ENCODE measurements around the gene RPN1.

RPN1 gene

GRCh38 chr3:128605091-128606046, 45.2 kb downstream of the RPN1 start:
- peaks cover 53 to 62% of the 10 kb centered on the region in 2 experiments for H3K4me1 ChIP-seq (ENCODE audit: control insufficient read depth in 1 of 2, insufficient read depth in 1 of 2, low read depth in 1 of 2, low read length in 1 of 2)
- TF ChIP-seq, protein P1, sequence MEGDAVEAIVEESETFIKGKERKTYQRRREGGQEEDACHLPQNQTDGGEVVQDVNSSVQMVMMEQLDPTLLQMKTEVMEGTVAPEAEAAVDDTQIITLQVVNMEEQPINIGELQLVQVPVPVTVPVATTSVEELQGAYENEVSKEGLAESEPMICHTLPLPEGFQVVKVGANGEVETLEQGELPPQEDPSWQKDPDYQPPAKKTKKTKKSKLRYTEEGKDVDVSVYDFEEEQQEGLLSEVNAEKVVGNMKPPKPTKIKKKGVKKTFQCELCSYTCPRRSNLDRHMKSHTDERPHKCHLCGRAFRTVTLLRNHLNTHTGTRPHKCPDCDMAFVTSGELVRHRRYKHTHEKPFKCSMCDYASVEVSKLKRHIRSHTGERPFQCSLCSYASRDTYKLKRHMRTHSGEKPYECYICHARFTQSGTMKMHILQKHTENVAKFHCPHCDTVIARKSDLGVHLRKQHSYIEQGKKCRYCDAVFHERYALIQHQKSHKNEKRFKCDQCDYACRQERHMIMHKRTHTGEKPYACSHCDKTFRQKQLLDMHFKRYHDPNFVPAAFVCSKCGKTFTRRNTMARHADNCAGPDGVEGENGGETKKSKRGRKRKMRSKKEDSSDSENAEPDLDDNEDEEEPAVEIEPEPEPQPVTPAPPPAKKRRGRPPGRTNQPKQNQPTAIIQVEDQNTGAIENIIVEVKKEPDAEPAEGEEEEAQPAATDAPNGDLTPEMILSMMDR (IDR thresholded peaks at IDR 0.05), result no peak
- H3K27me3 ChIP-seq, result no peaks in the 10 kb centered on the region

DNA sequence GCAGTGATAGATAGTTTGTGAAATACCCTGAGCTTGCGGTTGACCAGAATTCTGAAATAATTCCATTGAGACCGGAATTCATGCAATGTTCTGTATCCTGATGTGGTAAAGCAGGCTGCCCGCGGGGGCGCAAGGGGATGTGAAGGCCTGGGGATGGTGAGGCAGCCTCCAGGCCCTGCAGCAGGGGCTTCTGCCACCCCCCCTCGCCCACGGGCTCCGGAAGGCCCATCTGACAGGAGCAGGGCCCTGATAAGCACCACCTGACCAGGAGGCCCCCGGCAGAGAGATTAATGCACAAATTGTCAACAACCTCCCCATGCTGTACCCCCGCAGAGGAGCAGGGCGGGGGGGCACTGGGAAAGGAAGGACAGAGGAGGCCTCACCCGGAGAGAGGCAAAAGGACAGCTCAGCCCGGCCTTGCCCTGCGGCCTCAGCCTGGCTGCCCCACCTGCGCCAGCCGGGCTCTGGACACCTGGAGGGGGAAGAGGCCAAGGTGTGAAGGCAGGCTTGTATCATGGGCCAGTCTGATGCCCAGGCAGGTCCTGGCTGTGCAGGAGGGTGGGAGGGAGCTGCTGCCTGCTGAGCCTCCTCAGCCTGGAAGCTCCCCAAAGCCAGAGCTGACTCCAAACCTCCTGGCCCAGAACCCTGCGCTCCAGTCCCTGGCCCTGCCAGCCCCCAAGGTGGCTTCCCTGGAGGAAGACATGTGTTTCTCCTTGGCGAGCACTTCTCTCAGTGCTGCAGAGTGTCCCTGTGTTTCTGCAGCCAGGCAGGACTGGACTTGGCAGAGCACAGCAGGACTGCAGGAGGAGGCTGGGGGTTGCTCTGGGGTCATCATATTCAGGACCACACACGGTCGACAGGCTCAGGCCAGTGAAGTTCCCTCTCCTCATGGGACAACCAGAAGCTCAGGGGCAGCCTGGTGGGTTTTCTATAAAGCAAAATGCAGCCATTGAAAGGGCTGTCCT, 46.5 kb downstream of the RPN1 start:
- H3K36me3 ChIP-seq, result no peaks in the 10 kb centered on the region
- peaks cover 62 to 74% of the 10 kb centered on the region in 2 experiments for H3K4me1 ChIP-seq (ENCODE audit: control insufficient read depth in 1 of 2, insufficient read depth in 1 of 2, low read depth in 1 of 2, low read length in 1 of 2)

More at GRCh38 chr3:128605091-128606046, 45.2 kb downstream of the RPN1 start:
- H3K9me3 ChIP-seq, result no peaks in the 10 kb centered on the region
- no peaks in the 10 kb centered on the region for H3K36me3 ChIP-seq
- H3K27ac ChIP-seq, result peak overlapping the region; percentile 72
- peak overlapping the region in 1 of 2 experiments; percentile 58 for H3K4me3 ChIP-seq (ENCODE audit: low read depth in 1 of 2, low read length in 1 of 2)

DNA sequence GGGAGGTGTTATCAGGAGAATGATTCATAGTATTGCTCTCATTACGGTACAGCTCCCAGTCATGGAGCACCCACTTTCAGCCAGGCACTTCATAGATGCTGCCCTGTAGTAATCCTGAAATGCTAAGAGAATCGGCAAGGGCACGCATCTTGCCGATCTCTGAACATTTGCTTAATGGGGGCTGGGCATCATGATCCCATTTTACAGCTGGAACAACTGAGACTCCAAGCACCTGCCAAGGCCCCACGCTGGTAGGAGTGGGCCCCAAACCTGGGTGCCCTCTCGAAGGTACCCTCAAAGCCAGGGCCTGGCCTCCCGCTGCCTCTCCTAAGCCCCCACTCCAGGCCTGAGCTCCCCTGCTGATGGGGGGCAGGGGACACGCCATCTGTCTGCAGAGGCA, 47.3 kb downstream of the RPN1 start:
- Histone ChIP-seq H3K27ac (peak overlapping the region; percentile 72), H3K4me3 (ENCODE audit: low read depth in 1 of 2, low read length in 1 of 2) (peak overlapping the region in 1 of 2 experiments; percentile 58), H3K36me3 (no peaks in the 10 kb centered on the region), H3K4me1 (ENCODE audit: control insufficient read depth in 1 of 2, insufficient read depth in 1 of 2, low read depth in 1 of 2, low read length in 1 of 2) (peaks cover 67 to 78% of the 10 kb centered on the region in 2 experiments), H3K27me3 (no peaks in the 10 kb centered on the region), H3K9me3 (no peaks in the 10 kb centered on the region)
- TF ChIP-seq, protein P1 (IDR thresholded peaks at IDR 0.05), result no peak

More for the DNA sequence above, 46.5 kb downstream of the RPN1 start:
- peak overlapping the region; percentile 72 for H3K27ac ChIP-seq
- TF ChIP-seq, protein P1 (IDR thresholded peaks at IDR 0.05), result no peak
- H3K4me3 ChIP-seq (ENCODE audit: low read depth in 1 of 2, low read length in 1 of 2), result peak overlapping the region; percentile 38 to 58
- no peaks in the 10 kb centered on the region for H3K9me3 ChIP-seq
- H3K27me3 ChIP-seq, result no peaks in the 10 kb centered on the region

GRCh38 chr3:128598884-128599664, 51.5 kb downstream of the RPN1 start:
- Histone ChIP-seq H3K27ac (peak overlapping the region; percentile 62), H3K36me3 (no peaks in the 10 kb centered on the region), H3K4me1 (ENCODE audit: control insufficient read depth in 1 of 2, insufficient read depth in 1 of 2, low read depth in 1 of 2, low read length in 1 of 2) (peaks cover 67 to 83% of the 10 kb centered on the region in 2 experiments), H3K9me3 (no peaks in the 10 kb centered on the region), H3K27me3 (no peaks in the 10 kb centered on the region), H3K4me3 (ENCODE audit: low read depth in 1 of 2, low read length in 1 of 2) (no peak overlapping the region)
- TF ChIP-seq, protein P1 (IDR thresholded peaks at IDR 0.05), result no peak

Data from neutrophil (primary cell).